ENCODE results near the gene VPS13A.
"Not testable (repeated sequence)": the region's sequence is repeated elsewhere in the genome, so short reads cannot be mapped to it uniquely, and the experiment has no call there.

VPS13A gene

DNA sequence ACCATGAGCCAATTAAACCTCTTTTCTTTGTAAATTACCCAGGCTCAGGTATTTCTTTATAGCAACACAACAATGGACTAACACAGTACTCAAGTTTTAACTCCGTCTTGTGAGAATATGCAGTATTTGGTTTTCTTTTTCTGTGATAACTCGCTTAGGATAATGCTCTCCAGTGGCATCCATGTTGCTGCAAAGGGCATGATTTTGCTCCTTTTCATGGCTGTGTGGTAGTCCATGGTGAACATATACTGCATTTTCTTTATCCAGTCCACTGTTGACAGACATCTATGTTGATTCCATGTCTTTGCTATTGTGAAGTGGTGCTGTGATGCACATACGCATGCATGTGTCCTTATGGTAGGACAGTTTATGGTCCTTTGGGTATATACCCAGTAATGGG lies 10.9 kb downstream of the VPS13A start:
- no peak for DNase-seq

DNA sequence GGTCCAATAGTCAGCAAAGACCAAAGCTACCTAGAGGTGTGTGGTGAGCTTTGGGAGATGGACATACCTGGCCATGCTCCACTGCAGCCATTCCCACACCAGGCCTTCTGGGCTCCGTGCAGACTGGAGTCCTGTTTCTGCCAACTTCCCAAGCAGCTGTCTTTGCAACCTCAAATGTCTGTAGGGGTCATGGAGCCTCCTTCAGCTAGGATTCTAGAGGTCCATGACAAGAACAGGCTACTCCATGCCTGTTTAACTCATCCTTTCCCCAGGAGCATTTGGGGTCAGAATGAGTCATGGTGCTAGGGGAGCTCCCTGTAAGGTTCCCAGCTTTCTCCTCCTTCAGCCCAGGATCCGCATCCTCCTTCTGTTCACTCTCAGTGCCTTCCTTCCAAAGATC lies 17.1 kb downstream of the VPS13A start:
- no peak for DNase-seq

DNA sequence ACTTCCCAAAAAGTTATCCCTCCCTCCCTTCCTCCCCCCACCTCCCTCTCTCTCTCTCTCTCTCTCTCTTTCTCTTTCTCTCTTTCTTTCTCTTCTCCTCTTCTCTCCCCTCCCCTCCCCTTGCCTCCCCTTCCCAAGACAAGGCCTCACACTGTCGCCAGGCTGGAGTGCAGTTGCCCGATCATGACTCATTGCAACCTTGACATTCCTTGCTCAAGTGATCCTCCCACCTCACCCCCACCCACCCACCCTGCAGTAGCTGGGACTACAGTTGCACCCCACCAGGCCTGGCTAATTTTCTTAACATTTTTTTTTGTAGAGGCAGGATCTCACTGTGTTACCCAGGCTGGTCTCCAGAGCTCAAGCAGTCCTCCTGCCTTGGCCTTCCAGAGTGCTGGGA lies 32.8 kb downstream of the VPS13A start:
- no peak for DNase-seq

DNA sequence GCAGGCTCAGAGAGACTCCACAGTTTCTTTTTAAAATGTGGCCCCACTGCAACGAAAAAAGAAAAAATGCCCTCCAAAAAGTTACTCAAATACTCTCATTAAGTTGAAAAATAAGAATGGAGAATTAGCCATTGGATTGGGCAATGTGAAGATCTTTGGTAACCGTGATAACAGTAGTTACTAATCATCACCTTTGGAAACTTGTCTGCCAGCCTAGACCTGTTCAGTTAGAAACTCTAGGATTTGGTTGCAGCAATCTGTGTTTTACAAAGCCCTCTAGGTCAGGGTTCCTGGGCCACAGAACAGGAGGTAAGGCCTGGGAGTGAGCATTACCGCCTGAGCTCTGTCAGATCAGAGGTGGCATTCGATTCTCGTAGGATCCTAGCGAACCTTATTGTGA lies 34.2 kb downstream of the VPS13A start:
- DNase-seq: no peak

DNA sequence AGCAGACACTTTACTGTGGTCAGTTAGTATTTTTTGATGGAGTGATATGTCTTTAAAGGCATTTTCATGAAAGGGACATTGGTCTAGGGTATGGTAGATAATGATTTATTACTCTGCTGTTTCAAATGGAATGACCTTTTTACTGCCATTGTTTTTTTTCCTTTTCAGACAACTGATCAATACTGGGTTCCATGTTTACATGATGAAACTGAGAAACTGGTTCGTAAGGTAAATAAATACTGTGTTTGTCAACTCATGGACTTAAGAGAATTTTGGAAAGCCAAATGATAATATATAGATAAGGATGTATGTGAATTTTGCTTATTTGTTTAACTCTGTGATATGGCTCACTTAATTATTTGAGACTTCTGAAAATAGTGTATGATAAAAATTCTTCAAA lies 35.5 kb downstream of the VPS13A start:
- no peak for DNase-seq

DNA sequence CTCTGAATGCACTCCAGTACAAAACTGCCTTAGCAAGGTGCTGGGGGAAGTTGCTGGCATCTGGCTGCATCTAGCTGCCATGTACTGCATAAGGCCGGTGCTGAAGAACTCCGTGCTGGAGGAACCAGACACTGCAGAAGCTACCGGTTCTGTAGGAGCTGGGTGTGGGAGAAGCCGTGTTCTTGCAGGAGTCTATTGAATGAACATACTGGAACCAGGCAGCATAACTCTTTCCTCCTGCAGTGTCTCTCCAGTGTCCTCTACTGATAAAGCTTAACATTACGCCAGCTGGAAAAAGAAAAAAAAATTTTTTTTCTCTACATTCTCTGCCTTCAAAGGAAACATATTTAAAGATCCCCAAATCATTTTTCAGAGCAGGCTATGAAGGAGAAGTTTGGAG lies 38.5 kb downstream of the VPS13A start:
- DNase-seq: no peak

DNA sequence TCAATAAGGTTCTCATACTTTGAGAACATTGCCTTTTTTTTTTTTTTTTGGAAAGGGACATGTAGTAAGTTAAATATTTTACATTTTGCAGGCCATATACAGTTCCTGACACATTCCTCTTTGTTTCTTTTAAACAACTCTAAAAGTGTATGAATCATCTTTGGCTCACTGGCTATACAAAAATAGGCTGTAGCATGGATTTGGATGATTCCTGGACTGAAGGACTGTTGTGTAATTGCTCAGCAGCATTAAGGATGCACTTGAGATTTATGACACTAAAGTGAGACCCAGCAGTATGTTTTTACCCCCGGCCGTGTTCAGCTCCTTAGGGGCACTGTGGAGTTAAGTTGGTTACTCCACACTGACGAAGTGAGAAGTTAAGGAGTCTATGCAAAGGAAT lies 41.3 kb downstream of the VPS13A start:
- no peak for DNase-seq

DNA sequence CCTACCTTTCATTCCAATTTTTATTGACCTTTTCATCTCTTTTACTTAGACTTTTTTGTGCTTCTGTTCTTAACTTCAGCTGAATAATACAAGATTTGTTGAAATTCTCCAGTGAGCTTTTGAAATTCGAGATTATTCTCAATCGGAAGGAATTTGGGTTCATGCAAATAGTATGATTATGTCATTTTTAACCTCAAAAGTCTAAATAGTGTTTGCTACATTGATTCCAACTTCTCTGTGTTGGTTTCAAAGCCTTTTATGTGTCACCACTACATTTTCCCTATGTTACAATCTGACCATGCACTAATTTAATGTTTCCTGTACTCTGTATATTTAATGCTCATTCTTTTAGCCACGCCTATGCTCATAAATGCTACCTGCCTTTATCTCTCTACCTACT lies 44.1 kb downstream of the VPS13A start:
- DNase-seq: no peak

DNA sequence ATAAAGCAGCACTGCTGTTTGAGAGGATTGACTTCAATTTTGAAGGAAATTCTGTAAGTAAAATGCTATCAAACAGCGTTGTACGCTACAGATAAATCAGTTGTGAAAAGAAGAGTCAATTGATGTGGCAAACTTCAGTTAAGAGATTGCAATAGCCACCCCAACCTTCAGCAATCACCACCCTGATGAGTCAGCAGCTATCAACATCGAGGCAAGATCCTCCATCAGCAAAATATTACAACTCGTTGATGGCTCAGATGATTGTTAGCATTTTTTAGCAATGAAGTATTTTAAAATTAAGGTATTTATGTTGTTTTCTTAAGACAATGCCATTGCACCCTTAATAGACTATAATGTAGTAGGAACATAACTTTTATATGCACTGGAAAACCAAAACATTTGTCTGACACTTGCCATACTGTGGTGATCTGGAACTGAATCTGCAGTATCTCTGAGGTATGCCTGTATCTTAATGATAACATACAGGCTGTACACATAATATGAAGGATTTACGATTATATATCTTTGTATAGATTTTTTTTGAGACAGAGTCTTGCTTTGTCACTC lies 47.5 kb downstream of the VPS13A start:
- no peak for DNase-seq

DNA sequence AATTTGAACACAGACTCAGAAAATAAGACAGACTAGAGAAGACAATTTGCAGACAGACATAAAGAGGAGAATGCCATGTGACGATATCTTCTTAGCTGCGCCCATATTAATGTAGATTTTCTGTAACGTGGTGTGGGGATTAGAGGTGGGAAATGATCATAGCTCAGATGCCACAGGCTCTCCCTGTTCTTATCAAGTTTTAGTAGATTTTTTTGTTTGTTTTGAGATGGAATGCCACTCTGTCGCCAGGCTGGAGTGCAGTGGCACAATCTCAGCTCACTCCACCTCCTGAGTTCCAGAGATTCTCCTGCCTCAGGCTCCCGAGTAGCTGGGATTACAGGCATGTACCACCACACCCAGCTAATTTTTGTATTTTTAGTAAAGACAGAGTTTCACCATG lies 59.4 kb downstream of the VPS13A start:
- no peak for DNase-seq

DNA sequence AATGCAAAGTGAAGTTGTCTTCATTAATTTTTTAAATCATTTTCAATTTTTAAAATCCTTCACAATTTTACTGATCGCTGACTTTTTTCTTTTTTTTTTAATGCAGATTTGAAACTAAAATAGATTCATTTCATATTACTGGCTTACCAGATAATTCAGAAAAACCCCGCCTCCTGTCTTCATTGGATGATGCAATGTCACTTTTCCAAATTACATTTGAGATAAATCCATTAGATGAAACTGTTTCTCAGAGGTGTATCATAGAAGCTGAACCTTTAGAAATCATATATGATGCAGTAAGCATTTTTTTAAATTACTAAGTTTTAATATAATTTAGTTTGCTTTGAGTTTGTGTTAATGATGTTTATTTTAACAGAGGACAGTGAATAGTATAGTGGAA lies 60.6 kb downstream of the VPS13A start:
- no peak for DNase-seq

DNA sequence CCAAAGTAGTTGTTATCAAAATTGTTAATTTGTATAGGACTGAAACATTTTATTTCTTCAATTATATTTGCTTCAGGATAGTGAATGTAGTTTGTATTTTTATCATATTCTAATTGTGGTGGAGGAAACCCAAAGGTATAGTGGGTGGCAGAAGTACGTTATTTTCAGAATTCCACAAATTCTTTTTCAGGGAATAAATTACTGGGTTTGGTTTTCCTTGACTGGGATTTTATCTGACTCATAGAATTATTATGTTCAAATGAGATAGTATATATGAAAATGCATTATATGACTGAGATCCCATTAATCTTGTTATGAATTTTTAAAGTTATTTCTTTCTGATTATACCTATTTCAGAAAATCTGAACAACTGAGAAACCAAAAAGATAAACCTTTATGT lies 73.7 kb downstream of the VPS13A start:
- DNase-seq: no peak

DNA sequence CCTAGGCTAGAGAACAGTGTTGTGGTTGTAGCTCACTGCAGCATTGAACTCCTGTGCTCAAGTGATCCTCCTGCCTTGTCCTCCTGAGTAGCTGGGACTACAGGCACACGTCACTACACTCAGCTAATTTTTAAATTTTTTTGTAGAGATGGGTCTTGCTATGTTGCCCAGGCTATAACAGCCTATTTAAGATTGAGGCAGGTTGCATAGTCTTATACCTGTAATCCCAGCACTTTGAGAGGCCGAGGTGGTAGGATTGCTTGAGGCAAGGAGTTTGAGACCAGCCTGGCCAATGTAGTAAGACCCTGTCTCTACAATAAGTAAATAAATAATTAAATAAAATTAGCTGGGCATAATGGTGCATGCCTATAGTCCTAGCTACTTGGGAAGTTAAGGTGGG lies 79.9 kb downstream of the VPS13A start:
- DNase-seq: no peak

DNA sequence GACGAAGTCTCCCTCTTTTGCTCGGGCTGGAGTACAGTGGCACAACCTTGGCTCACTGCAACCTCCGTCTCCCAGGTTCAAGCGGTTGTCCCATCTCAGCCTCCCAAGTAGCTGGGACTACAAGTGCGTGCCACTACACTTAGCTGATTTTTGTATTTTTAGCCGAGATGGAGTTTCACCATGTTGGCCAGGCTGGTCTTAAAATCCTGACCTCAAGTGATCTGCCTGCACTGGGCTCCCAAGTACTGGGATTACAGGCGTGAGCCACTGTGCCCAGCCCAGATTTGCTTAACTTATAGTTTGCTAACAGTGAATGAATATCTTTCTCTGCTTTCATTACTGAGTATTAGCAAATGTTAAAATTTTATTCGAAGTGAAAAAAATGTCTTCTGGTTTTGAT lies 84.3 kb downstream of the VPS13A start:
- DNase-seq: no peak

DNA sequence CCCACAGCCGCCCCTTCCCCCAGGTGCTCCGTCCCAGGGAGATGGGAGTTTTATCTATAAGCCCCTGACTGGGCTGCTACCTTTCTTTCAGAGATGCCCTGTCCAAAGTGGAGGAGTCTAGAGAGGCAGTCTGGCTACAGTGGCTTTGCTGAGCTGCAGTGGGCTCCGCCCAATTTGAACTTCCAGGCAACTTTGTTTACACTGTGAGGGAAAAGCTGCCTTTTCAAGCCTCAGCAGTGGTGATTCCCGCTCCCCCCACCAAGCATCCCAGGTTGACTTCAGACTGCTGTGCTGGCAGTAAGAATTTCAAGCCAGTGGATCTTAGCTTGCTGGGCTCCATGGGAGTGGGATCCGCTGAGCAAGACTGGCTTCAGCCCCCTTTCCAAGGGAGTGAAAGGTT lies 90.4 kb downstream of the VPS13A start:
- not testable (repeated sequence) for DNase-seq

DNA sequence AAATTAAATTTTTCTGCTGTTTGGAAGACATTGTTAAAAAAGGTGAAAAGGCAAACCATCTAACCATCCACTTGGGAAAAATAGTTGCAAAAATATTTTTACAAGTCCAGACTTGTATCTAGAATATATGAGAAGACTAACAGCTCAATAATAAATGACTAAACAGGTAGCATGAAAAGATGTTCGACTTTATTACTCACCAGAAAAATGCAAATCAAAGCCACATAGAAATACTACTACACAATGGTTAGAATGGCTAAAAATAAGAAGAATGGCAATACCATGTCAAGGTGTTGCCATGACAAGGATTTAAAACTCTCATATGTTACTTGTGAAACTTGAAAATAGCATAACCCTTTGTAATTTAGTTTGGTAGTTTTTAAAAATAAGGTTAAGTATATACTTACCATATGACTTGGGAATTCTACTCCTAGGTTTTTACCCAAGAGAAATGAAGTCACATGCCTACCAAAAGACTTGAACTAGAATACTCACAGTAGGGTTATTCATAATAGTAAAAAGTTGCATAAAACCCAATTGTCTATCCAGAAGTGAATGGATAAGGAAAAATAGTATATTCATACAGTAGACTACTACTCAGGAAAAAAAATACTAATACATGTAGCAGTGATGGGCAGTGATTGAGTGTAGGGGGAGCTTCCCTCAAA lies 93.8 kb downstream of the VPS13A start:
- DNase-seq: no peak

DNA sequence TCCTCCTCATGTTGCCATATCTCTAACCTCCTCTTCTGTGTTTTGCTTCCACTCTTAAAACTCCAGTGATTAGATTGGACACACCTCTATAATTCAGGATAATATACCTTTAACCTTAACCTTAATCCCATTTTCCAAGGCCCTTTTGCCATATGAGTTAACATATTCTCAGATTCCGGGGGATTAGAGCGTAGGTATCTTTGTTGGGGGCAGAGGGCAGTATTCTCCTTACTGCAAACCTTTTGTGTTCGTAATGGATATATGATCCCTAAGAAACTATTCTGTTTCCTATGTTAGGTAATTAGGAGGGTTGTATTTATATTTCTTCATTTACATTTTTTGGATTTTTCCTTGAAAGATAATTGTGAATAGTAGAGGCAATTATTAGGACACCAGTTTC lies 99.5 kb downstream of the VPS13A start:
- DNase-seq: no peak

DNA sequence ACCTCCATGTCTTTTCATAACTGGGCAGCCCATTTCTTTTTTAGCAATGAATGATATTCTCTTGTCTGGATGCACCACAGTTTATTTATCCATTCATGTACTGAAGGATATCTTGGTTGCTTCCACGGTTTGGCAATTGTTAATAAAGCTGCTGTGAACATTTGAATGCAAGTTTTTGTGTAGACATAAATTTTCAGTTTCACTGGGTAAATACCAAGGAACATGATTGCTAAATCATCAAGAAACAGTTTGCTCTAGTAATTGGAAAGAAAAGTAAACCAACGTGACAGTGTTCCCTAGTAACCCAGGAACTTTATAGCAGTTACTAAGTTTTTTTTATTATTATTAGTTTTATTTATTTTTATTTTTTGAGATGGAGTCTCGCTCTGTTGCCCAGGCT lies 100.4 kb downstream of the VPS13A start:
- no peak for DNase-seq

DNA sequence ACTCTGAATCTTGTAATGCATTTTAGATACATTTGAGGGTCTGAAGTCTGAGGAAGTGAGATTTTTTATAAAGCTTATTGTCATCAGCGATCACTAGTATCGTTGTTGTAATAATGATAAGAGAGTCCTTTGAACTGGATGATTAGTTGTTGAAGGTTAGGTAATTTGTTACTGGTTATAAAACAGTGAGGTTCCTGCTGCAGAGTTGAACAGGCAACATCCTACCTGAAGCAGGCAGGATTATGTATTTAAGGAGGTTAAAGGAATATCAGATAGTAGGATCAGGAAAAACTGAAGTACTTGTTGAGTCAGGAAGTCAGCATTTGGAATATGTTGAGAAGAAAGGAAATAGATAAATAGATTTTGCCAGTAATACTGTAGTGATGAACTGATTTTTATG lies 106.7 kb downstream of the VPS13A start:
- DNase-seq: no peak

DNA sequence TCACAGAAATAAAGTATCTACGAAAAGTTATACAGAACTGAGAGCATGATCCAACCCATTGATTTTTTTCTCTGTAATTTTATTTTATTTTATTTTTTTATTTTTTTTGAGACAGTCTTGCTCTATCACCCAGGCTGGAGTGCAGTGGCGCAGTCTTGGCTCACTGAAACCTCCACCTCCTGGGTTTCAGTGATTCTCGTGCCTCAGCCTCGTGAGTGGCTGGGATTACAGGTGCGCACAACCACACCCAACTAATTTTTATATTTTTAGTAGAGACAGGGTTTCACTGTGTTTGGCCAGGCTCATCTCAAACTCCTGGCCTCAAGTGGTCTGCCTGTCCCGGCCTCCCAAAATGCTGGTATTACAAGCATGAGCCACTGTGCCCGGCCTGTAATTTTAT lies 107.3 kb downstream of the VPS13A start:
- no peak for DNase-seq

DNA sequence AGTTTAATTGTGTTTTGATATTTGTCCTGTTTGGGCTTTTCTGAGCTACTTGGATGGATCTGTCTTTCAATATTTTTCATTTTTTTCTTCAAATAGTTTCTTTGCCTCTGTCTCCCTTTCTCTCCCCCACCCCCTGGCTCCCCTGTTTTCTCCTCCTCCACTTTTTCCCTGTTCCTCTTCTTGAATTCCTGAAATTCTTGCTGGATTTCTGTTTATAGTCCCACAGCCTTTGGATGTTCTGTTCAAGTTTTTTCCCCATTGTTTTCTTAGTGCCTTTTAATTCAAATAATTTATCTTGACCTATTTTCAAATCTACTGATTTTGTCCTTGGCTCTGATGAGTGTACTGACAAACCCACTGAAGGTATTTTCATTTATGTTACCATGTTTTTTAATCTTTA lies 113.0 kb downstream of the VPS13A start:
- no peak for DNase-seq

DNA sequence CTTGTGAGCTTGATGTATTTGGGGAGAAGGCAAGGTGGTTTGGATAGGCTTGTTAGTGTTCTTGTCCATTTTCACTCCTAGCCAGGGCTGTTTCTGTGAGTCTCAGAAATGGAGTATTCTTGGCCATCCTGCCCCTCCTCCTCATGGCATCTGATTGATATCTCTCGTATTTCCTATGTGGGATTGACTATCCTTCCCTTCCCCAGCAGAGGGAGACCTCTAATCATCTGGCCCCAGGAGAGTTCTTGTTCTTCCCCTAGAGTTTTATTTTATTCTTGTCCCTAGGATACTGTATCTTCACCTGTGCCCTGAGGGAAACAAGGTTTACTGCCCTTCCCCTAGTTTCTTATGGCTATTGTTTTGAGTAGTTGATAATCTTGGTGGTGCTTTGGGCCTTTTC lies 114.4 kb downstream of the VPS13A start:
- DNase-seq: no peak

DNA sequence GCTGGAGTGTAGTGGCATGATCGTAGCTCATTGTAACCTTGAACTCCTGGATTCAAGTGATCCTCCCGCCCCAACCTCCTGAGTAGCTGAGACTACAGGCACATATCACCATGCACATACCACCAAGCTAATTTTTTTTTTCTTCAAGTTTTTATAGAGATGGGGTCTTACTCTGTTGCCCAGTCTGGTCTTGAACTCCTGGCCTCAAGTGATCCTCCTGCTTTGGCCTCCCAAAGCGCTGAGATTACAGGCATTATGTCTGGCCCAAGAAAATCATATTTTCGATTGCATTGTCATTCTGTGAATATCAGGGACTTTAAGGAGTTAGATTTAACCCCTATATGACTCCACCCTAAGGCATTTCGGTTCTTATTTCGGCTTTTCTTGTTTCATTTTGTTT lies 116.6 kb downstream of the VPS13A start:
- DNase-seq: no peak

DNA sequence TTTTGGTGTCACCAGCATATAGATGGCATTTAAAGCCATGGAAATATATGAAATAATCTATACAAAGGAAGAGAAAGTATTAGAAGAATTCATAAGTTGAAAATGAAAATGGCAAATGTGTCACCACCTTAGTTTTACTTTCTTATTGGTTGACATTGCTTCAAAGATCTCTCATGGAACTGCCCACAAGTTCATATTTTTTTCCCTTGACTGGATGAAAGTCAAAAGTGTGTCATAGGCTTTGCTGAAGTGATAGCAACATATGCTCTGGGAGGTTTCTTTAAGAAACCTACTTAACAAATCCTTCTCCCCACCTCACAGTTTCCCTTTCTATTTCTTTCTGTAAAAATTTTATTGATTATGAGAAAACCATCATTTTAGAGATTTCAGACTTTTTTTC lies 127.2 kb downstream of the VPS13A start:
- DNase-seq: no peak

DNA sequence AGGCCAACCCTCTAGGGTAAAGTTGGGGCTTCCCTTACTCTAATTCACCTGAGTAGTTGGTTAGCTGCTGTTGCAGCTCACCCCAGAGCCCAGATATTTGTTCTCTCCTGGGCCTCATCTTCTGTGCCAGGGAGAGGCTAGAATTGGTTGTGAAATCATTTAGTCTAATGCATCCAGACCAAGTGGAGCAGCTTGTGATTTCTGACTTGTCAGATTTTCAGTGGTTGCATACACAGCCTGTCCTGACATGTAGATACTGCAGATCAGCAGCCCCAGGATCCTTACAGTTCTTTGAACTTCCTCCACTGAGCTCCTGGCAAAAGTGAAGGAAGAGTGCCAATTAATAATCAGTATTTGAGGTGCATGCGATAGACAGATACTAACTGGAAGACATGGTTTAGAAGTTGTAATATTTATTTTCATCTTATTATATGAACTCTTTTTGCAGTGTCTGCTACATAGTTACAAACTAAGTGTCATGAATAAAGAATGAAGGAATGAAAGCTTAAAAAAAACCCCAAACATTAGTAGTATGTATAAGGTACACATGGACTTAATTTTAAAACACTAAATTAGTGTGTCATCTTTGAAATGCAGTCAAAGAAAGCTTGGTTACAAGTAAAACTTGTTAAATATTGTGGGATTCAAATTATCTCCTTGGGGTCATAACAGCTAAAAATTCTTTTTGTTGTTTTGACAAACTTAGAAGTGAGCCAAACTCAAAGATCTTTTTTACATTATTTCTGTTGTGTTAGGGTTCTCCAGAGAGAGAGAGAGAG lies 128.5 kb downstream of the VPS13A start:
- DNase-seq: no peak
